GM19395 (cell line): ENCODE results near the gene ERCC4.

Experiments
- ATAC-seq: cut with Tn5 transposase; IDR thresholded peaks from one replicate; pipeline ENCODE4 v1.9.1; 2021; ENCODE audit warnings: mild to moderate bottlenecking, moderate library complexity; ENCODE audit not compliant: unreplicated experiment

Gene ERCC4

DNA sequence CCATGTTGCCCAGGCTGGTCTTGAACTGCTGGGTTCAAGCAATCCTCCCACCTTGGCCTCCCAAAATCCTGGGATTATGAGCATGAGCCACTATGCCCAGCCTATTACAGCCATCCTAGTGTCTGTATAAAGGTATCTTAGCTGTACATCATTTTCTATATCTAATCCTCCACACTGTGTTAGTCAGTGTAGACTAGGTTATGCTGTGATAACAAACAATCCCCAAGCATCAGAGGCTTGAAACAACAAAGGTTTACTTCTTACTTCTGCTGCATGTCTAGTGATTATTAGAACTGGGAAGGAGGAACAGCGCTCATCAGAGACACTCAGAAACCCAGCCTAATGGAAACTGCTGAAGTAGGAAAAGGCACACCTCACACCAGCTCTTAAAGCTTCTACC, 68.1 kb downstream of the ERCC4 start:
- ATAC-seq: no peak

DNA sequence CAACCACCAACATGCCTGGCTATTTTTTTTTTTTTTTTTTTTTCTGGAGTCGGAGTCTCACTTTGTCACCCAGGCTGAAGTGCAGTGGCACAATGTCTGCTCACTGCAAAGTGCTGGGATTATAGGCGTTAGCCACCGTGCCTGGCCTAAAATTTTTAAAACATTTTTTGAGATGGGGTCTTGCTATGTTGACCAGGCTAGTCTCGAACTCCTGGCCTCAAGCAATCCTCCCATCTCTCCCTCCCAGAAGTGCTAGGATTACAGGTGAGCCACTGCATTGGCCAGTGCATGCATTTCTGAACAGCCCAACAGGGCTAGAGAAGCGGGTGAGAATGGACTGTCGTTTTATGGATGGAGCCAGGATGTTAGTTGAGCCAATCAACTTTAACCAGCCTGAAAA, 72.4 kb downstream of the ERCC4 start:
- no peak for ATAC-seq

DNA sequence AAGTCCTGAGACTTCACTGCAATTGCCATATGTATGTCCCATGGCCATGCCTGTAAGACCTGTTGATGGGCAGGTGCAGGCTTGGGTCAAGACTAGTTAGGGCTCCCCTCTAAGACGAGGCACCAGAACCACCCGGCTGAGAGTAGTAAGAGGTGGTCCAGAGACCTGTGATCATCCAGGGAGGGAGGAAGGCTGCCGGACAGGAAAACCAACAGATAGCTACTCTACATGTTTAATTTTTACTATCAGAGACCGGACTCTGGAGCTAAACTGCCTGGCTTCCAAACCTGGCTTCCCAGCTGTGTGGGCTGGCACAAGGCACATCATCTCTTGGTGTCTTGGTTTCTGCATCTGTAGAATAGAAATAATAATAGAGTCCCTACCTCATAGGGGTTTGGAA, 73.0 kb downstream of the ERCC4 start:
- ATAC-seq: no peak

DNA sequence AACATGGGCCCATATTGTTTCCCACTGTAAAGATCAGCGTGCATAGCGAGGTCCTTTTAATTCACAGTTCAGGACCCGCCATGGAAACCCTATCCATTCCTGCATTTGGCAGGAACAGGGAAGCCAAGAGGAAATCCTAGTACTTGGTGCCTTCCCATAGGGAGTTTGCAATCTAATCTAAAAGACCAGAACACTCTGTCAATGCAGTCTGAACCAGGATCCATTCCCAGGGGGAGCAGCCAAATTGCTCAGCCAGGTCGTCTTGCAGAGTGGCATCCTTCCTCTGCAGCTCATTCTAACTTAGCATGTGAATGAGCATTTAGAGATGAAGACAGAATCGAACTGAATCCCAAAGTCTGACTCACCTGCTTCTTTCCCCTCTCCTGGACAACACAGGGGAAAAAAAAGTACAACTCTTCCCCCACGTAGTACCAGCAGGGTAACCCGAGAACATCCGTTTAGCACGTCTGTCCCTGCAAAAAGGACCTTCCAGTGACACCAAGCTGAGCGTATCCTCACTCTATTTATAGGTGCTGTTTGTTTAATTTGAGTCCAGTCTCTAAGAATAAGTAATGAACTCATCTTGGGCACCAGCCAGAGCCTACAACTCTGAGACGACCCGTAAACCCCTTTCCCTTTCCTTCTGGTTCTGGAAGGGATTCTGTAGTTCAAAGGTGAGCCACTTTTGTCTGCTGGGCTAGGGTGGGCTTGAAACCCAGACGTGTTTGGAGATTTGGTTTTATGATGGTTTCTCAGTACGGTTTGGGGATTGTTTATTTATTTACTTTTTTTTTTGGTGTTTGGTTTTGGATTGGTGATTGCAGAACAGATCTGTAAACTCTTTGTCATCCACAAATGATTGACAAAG, 74.5 kb downstream of the ERCC4 start:
- ATAC-seq: no peak

DNA sequence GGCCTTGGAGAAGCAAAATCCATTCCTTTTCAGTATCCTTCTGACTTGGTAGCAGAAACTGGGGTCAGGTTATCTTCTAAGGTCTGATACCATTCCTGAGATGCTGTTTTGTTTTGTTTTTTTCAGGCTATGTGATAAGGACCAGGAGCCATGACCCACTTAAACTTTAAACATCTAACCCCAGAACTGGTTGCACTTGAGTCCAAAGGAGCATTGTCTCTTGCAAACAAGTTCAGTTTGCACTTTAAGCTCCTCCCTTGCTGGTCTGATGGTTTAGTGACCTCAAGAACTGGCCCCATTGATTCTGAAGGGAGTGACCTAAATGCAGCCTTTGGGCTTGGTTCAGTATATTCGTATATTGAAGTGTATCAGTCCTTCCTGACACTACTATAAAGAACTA, 75.2 kb downstream of the ERCC4 start:
- ATAC-seq: no peak

DNA sequence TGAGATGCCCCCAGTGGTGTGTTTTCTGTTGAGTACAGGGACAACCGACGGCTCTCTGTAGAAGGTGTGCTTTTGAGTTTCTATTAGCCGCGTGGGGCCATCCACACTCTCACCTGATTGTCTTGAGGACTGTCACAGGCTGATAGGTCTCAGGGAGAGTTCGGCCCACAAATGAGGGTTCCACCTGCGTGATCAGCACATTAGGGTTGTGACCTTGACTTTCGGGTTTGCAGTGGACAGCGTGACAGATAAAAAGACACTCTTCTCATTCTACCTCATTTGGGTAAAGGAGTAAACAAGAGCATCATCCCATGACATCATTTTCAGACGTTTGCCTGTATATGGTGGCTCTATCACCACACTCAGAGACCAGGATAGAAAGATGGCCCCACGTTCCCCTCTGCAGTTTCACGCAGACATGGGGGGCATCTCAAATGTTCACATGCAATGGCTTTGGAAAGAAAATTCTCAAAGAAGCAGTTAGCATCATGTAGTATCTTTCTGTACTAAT, 76.9 kb downstream of the ERCC4 start:
- no peak for ATAC-seq

DNA sequence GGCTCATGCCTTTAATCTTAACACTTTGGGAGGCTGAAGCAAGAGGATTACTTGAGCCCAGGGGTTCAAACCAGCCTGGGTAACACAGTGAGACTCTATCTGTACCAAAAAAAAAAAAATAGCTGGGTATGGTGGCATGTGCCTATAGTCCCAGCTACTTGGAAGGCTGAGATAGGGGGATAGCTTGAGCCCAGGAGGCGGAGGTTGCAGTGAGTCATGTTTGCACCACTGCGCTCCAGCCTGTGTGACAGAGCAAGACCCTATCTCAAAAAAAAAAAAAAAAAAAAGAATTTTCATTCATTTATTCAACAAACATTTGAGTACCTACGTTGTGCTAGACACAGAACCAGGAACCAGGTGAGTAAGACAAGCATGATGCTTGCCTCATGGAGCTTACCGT, 77.6 kb downstream of the ERCC4 start:
- ATAC-seq: no peak

DNA sequence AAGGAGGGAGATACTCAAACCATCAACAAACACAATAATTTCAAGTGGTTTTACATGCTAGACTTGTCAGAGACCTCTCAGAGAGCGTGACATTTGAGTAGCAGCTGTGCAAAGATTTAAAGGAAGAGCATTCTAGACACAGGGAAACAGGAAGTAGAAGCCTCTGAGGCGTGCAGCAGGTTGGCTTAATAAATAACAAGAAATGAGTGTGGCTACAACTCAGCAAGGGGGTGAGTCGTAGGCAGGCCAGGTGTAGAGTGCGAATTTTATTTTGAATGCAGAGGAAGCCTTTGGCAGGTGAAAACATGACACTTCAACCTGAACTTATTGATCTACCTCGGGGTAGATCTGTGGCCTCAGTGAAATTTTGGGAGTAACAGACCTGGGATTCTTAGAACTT, 78.0 kb downstream of the ERCC4 start:
- peak; percentile 93 for ATAC-seq

DNA sequence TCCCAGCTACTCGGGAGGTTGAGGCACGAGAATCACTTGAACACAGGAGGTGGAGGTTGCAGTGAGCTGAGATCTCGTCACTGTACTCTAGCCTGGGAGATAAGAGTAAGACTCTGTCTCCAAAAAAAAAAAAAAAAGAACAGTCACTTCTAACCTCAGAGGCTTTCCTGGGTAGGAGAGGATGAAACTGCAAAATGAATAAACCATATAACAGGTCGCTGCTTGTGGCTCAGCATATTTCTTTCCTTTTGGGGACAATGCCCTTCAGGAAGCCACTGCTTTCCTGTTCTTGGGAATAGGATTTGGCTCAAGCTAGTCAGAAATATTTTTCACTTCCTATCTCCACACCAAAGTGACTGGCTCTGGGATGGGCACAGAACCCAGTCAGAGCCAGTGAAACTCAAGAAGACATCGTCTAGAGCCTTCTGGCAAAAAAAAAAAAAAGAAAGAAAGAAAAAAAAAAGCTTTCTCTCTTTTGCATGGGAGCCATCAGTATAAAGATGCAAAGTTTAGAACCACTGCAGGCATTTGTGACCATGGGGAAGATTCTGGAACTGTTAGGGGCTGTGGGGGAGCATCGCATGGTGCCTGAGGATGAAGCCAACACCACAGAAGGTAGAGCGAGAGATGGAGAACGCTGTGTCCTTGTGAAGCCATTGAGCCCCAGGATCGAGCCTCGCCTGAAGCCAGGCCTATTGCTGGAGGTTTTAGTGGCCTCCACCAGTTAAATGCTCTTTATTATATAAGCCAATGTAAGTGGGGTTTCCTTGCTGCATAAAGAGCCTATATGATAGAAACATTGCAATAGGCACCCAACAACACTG, 79.3 kb downstream of the ERCC4 start:
- ATAC-seq: no peak

DNA sequence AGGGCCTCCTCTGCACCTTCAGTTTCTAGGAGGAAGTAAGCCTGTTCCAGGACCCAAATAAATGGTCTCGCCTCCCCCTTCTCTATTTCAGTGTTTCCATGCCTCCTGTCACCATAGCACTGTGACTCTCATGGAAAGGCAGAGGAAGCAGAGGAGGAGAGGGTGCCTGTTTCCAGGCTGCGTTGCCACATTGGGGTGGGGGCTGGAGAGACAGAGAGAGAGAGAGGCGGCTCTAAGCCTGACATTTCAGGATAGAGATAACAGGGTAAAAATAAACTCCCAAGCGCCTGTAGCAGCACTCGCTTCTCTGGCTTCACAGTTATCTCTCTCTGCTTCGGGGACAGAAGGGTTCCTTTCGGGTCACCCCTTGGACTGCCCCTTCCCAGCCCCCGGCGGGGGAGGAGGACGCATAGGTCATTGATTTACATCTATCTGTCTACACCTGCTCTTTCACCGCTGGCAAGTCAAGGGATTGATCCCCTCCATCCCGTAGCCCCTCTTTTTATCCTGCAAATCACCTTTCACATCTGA, 80.0 kb downstream of the ERCC4 start:
- ATAC-seq: no peak

DNA sequence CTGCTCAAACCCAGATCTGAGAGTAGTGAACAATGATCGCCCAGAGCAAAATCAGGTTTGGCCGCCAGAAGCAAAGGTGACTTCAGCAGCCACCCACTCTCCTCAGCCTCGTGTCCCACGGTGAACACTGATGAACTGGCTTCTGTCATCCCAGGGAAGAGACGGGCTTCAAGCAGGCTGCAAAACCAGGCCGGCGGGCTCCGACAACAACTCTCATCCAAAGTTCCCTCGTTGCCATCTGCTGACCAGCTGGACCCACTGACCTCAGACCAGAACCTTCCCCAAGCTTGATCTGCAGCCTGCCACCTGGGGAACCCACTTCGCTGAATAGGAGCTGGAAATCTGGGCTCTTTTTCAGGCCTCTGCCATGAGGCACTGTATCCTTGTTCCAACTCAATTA, 81.6 kb downstream of the ERCC4 start:
- ATAC-seq: no peak
